Upper lobe of left lung (tissue), 6 donors: ENCODE measurements around the gene FASTK. TPM values are rescaled to one million over a fixed set of nuclear protein-coding genes. Genes with fewer than 3 reads are reported as not detected.

ENCODE experiments used
- ATAC-seq, 2 donors: fragments of 200-7000 bp; cut with Tn5 transposase; one replicate each; pipeline ENCODE4 v1.9.1; 2022; ENCODE audit warnings: mild to moderate bottlenecking in 2 of 2, moderate library complexity in 2 of 2; ENCODE audit not compliant: low FRiP score in 2 of 2
- DNase-seq, 2 donors: peaks; one replicate each; pipeline ENCODE4 v3.0.0-alpha.2; 2019 to 2020
- H3K27ac ChIP-seq, 4 donors: fragments of 200-600 bp; sonication (generic); one replicate each; pipeline ENCODE4 v1.5.1; 2016 to 2019
- H3K27me3 ChIP-seq, 4 donors: fragments of 200-600 bp; sonication (generic); one replicate each; pipeline ENCODE4 v1.5.1; 2017 to 2019
- H3K36me3 ChIP-seq, 4 donors: fragments of 200-600 bp; sonication (generic); one replicate each; pipeline ENCODE4 v1.5.1; 2016 to 2019
- H3K4me1 ChIP-seq, 4 donors: fragments of 200-600 bp; sonication (generic); one replicate each; pipeline ENCODE4 v1.5.1; 2018 to 2019
- H3K4me3 ChIP-seq, 4 donors: fragments of 200-600 bp; sonication (generic); one replicate each; pipeline ENCODE4 v1.5.1; 2017 to 2019; ENCODE audit warnings: mild to moderate bottlenecking in 2 of 4, moderate library complexity in 1 of 4
- H3K9me3 ChIP-seq, 4 donors: fragments of 200-600 bp; sonication (generic); one replicate each; pipeline ENCODE4 v1.5.1; 2018 to 2019
- CTCF ChIP-seq, 6 experiments: fragments of 450-650 bp in 4 of 6; fragments of 200-600 bp in 2 of 6; sonication (generic) in 2 of 6; IDR thresholded peaks; one replicate each; pipeline ENCODE4 v1.5.1; 2016 to 2019; ENCODE audit warnings: antibody characterized with exemption in 6 of 6
- EP300 ChIP-seq, 4 donors: sonication (generic); formaldehyde crosslinking; IDR thresholded peaks; one replicate each; pipeline ENCODE4 v1.5.1; 2017; ENCODE audit warnings: antibody characterized with exemption in 4 of 4, control low read depth in 2 of 4
- POLR2A ChIP-seq, 4 donors: fragments of 450-650 bp; IDR thresholded peaks; one replicate each; pipeline ENCODE4 v1.5.1; 2016 to 2017; ENCODE audit warnings: antibody characterized with exemption in 4 of 4, mild to moderate bottlenecking in 2 of 4
- POLR2AphosphoS5 ChIP-seq, 2 donors: sonication (generic); formaldehyde crosslinking; IDR thresholded peaks; one replicate each; pipeline ENCODE4 v1.5.1; 2017; ENCODE audit warnings: antibody characterized with exemption in 2 of 2
- WGBS, 2 donors: methylation state at CpG; one replicate each; pipeline ENCODE4 v1.1.5; 2017 to 2018; 5-methylcytosine and 5-hydroxymethylcytosine counted together
- total RNA-seq, 6 donors: library from RNA; depleted of rRNA in 4 of 6; stranded (reverse); fragments of >200 nt in 4 of 6; gene quantifications; one replicate each; pipeline versions ENCODE4 v1.1.0 to v1.2.1, GENCODE V29; 2016 to 2021
- donor health status: DM: no; HTN: no; CAD: no; lungs with moderate emphysema.
- donor health status: DM: no; HTN: yes; CAD: no; lungs with severe emphysema.

The FASTK gene
- total RNA-seq, 6 donors from 2014 or later: 54.3 to 136 (median 78.0) TPM

- no peaks in the 10 kb centered on the region for H3K27me3 ChIP-seq
- ATAC-seq (no peak), DNase-seq (no peak)
- no peak overlapping the region for H3K4me3 ChIP-seq
- TF ChIP-seq POLR2A (IDR thresholded peaks at IDR 0.05): no peak
- no peak for TF ChIP-seq CTCF (IDR thresholded peaks at IDR 0.05)
- no peak for TF ChIP-seq POLR2AphosphoS5 (IDR thresholded peaks at IDR 0.05)
- TF ChIP-seq EP300 (IDR thresholded peaks at IDR 0.05): no peak
- peaks cover 9 to 23% (median 17%) of the 10 kb centered on the region in 4 donors for H3K4me1 ChIP-seq
- H3K9me3 ChIP-seq: no peaks in the 10 kb centered on the region
- WGBS, 2 donors: 84 to 90% methylated on average over 6 to 7 of the region's 7 CpGs
- H3K27ac ChIP-seq: no peak overlapping the region
- peaks cover 12 to 70% (median 60%) of the 10 kb centered on the region in 4 donors for H3K36me3 ChIP-seq
Measured at GRCh38 chr7:151075662-151075971, 5.0 kb downstream of the FASTK start.

GRCh38 chr7:151074817-151075661 lies 5.6 kb downstream of the FASTK start:
- TF ChIP-seq POLR2AphosphoS5 (IDR thresholded peaks at IDR 0.05) (no peak), EP300 (IDR thresholded peaks at IDR 0.05) (no peak), POLR2A (IDR thresholded peaks at IDR 0.05) (no peak), CTCF (IDR thresholded peaks at IDR 0.05) (no peak)
- H3K36me3 ChIP-seq: peaks cover 18 to 76% (median 65%) of the 10 kb centered on the region in 4 donors
- DNase-seq (peak in 1 of 2 donors; percentile 60), ATAC-seq (no peak)
- no peak overlapping the region for H3K4me3 ChIP-seq
- H3K27ac ChIP-seq: no peak overlapping the region
- no peaks in the 10 kb centered on the region for H3K9me3 ChIP-seq
- H3K27me3 ChIP-seq: no peaks in the 10 kb centered on the region
- WGBS, 2 donors: 96 to 97% methylated on average over 14 to 26 of the region's 26 CpGs
- H3K4me1 ChIP-seq: peaks cover 9 to 20% (median 16%) of the 10 kb centered on the region in 4 donors

- H3K27ac ChIP-seq: no peak overlapping the region
- peak in 1 of 2 donors; percentile 64 for DNase-seq
- no peak for ATAC-seq
- no peaks in the 10 kb centered on the region for H3K27me3 ChIP-seq
- peaks cover 21 to 86% (median 76%) of the 10 kb centered on the region in 4 donors for H3K36me3 ChIP-seq
- peaks cover 0 to 10% (median 5%) of the 10 kb centered on the region in 4 donors for H3K4me1 ChIP-seq
- no peak for TF ChIP-seq CTCF (IDR thresholded peaks at IDR 0.05)
- TF ChIP-seq POLR2A (IDR thresholded peaks at IDR 0.05): no peak
- TF ChIP-seq EP300 (IDR thresholded peaks at IDR 0.05): no peak
- TF ChIP-seq POLR2AphosphoS5 (IDR thresholded peaks at IDR 0.05): no peak
- H3K4me3 ChIP-seq: no peak overlapping the region
- no peaks in the 10 kb centered on the region for H3K9me3 ChIP-seq
- WGBS, 2 donors: 81 to 88% methylated on average over 10 to 17 of the region's 17 CpGs
Measured at GRCh38 chr7:151073990-151074389, 6.6 kb downstream of the FASTK start.

- no peaks in the 10 kb centered on the region for H3K9me3 ChIP-seq
- no peak for TF ChIP-seq EP300 (IDR thresholded peaks at IDR 0.05)
- no peak for TF ChIP-seq CTCF (IDR thresholded peaks at IDR 0.05)
- TF ChIP-seq POLR2AphosphoS5 (IDR thresholded peaks at IDR 0.05): no peak
- TF ChIP-seq POLR2A (IDR thresholded peaks at IDR 0.05): no peak
- no peaks in the 10 kb centered on the region for H3K4me1 ChIP-seq
- H3K27ac ChIP-seq: no peak overlapping the region
- H3K36me3 ChIP-seq: peaks cover 39 to 100% (median 98%) of the 10 kb centered on the region in 4 donors
- no peaks in the 10 kb centered on the region for H3K27me3 ChIP-seq
- no peak overlapping the region for H3K4me3 ChIP-seq
- DNase-seq: peak in 1 of 2 donors; percentile 82
- 92 to 97% methylated on average over 24 to 33 of the region's 39 CpGs for WGBS, 2 donors
- no peak for ATAC-seq
Measured at GRCh38 chr7:151071032-151071866, 9.4 kb downstream of the FASTK start.
